ENCODE data around the gene TMEM26.

The TMEM26 gene

DNA sequence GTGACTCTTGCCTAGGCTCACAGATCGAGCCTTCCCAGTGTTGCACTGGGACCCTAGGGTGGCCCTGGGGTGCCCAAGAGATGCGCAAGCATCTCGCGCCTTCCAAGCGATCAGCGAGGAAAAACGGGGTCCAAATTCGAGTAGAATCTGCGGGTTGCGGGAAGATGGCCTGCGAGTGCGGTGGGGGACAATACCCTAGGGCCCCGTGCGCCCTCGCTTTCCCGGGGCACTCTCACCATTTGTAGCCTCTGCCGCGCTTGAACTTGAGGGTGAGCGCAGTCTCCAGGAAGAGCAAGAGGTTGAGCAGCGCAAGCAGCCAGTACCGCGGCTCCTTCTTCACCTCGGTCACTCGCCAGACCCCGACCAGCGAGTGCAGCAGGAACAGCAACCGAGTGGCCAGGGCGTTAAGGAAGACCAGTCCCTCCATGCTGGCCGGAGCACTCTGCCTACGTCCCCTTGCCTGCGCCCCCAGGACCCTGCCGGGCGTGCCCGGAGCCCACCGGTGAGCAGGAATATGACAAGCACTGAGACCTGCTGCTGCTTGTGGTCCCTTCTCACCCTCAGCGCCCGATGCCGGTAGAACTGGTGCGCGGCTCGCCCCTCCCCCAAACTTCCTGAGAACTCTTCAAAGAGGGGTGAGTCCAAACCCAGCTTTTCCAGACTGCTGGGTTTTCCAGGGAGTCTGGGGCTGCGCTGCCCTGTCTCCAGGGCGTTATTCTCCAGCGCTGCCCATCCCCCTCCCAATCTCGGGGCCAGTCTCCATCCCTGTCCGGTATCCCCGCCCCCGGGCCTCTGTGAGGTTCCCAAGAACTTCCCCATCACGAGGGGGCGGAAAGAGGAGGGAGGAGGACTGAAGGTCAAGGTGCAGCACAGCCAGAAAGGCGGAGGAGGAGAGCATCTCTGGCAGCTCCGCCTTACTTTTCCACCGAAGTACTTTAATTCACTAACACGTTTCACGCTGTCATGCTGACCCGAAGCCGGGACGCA lies at the start of gene TMEM26:
TSS of gene TMEM26 (minus strand) at position 727 of the 987 bp plus-strand sequence. CDS start at position 427, 300 bp downstream.
- DNase-seq (ENCODE audit: low read depth in 2 of 2): no peak

DNA sequence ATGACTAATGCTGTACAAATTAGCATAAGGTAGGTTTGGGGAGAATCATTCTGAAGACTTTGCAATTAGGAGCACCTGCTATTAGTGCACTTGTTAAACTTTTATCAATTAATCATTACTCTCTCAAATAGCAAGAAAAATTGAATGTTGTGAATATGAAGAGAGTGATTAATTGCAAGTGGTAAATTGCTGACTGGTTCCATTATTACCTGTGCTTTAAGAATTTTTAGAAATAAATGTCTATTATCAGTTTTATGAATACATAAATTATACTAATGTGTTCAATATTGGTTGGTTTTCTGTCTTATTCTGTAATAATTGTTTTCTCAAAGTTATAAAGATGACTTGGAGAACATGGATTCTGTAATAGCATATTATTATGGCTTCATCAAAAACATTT lies 47.3 kb upstream of the TMEM26 start:
- no peak for DNase-seq (ENCODE audit: low read depth in 2 of 2)

DNA sequence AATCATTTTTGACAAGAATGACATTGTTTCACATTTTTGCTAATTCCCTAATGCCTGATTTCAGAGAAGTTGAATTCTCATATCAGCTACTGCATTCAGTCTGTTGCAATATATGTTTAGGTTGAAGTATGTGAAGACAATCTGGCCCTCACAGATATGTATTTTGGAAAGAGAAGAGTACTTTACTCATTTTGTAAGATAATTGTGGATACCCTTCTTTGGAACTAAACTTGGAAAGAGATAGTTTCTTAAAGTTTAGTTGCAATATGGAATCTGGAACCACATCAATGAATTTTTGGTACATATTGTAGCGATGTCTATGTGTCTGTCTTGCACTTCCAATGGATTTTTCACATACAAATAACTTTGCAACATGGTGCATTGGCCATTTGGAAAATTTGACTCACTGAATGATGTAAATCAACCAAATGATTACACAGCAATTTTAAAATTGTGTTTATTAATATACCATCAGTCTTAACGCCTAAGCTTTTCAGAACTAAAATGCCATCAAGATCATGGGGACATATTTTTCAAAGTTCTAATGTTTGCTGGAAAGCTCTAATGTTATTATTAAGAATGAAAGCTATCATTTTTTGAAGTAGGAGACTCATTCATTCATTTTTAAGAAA lies 39.3 kb upstream of the TMEM26 start:
- no peak for DNase-seq (ENCODE audit: low read depth in 2 of 2)

DNA sequence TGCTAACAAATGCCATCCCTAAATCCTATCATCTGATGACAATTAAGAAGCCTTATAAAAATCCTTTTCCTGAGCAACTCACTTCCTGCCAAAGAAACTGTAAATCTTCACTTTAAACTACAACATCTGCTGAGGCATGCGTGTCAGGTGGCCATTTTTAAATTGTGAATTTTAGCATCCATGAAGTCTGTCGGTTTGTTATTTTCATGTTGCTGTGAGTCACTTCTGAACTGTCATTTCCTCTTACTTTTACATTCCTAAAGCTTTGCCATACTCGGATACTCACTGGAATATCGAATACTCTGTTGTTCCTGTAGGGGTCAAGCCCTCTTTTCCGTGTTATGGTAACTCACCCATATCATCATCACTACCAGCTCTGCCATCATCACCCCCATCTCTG lies 34.3 kb upstream of the TMEM26 start:
- no peak for DNase-seq (ENCODE audit: low read depth in 2 of 2)

DNA sequence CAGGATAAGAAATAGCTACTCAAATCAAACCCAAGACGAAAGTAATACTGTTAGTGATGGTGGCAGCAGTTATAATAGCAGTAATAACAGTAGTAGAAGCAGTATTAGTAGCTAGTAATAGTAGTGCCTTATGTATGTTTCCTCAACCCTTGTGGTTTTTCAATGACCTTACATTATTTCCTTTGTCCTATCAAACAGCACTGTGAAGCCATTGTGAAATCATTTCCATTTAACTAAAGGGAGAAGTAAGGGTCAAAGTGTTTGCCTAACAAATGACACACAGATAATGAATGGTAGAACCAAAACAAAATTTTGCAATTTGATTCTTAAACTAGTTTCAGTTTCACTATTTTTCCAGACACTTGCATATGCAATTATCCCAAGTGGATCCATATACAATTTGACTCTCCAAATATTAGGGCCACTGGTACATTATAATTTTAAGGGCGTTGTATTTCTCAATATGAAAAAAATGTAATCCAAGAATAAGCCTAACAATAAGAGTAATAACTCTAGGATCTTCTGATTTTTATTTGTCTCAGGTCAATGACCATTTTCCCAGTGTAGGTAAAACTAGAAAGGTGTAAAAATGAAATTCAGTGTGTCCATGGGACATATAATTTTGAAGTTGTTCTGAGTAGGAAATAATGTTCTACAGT lies 33.7 kb upstream of the TMEM26 start:
- DNase-seq (ENCODE audit: low read depth in 2 of 2): no peak

DNA sequence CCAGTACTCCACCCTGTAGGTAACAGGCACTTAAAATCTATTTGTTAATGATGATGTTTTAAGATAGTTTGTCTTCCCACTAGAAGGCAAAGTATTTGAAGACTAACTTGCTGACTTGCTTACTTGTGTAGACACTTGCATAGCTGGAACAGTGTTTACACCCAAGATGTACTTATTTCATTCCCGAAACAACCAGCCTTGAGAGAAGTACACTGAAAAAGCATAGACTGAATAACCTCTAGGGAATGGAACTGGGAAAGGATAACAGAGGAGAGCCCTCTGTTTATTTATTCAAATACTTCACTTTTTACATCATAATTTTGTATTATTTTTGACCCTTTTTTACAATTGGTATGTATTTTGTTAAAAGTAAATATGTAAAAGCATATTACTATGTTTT lies 33.1 kb upstream of the TMEM26 start:
- no peak for DNase-seq (ENCODE audit: low read depth in 2 of 2)

DNA sequence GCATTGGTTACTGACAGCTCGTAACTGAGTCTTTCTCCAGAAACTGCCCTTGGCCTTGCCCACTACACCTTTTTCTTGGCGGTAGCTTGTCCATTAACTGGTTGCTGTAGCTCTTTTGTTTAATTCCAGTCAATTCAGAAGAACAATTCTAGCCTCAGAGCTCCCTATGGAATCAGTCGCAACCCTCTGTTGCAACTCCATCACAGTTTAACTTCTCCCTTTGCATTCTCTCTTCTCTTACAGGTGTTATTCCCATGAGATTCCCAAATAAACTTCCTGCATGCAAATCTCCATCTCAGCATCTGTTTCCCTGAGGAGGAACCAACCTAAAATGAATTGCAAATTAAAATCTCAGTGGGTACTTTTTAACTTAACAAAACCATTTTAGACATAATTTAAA lies 28.4 kb upstream of the TMEM26 start:
- DNase-seq (ENCODE audit: low read depth in 2 of 2): no peak

DNA sequence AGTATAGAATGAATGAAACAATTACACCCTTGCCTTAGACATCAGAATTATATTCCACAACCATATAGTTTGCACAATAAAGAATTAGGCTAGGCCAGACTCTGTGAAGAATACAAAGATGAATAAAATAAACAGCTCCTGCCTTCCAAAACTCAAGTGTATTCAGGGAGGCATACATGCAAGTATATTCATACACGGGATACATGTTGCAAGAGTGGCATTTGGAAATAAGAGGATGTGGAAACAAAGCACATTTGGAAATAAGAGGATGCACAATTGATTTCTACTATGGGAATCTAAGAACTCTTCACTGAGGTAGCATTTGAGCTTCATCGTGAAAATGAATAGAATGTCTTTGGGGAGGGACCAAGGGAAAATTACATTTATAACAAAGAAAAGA lies 27.0 kb upstream of the TMEM26 start:
- no peak for DNase-seq (ENCODE audit: low read depth in 2 of 2)

DNA sequence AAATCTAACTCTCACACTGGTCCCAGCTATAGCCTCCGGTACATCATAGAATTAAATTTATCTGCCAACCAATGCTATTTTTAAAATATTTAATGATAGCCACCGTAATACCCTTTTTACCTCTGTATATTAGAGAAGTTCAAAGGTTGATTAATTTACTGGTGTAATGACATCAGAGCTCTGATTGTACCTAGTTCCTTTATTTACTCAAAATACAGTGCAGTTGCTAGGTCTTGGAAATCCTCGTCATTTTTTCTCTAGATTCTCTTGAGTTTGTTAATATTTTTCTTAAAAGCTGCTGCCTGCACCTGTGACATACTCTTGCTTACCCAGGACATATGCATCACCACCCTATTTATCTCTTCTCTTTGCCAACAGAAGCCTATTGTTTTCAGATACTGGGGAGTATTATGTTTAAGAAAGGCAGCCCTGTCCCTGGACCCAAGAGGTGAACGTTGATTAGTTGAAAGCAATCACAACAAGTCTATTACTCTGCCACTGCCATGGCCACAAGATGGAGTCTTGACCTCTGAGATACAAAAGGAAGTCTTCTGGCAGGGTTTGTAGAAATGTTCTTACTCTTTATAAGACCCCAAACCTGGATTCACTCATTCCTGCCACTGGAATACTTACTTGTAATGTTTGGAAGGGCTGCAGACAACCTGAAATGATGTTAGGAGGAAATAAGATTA lies 25.6 kb upstream of the TMEM26 start:
- DNase-seq (ENCODE audit: low read depth in 2 of 2): no peak

DNA sequence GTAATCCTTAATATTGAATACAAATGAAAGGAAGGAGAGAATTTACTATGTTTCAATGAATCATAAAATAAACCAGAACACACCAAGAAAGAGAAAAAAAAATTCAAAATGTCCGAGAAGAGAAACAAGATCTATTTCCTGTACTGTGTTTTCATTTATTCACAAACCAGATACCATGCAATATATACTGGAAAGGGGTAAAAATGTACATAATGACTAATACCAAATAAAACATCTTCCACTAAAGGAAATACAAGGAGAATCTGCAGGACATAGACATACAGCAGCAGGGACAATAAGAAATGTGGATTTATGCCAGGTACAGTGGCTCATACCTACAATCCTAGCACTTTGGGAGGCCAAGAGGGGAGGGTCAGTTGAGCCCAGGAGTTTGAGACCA lies 24.3 kb upstream of the TMEM26 start:
- no peak for DNase-seq (ENCODE audit: low read depth in 2 of 2)

DNA sequence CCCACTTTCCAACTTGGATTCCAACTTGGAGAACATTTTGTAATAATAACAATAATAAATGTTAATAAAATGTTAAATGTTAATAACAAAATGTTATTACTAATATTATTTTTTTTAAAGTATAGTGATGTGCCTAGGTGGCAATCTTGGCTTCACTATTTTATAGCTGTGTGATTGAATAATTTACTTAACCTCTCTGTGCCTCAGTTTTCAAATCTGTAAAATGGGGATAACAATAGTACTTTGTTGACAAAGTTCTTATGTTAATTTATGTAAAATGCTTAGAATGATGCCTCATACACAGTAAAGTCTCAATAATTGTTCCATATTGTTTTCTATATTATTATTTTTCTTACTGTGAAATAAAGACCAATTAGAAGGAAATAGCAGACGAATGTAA lies 23.3 kb upstream of the TMEM26 start:
- DNase-seq (ENCODE audit: low read depth in 2 of 2): no peak

DNA sequence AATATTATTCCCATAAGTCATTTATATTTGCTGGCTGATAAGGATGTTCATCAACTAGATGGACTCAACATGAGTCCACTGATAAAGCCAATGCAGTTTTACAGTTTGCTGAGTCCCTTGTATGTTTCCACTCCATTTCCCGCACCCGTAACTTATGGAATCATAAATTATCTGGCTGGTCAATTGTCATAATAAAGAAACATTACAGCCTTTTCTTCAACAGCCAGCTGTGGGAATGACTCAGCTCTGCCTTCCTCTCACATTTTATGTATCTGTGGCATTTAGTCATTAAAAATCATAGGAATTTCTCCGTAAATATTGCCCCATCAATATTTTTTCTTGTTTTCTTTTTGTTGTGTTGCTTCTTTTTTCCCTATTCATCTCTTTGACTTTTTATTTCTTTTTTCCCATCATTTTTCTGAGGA lies 22.3 kb upstream of the TMEM26 start:
- DNase-seq (ENCODE audit: low read depth in 2 of 2): no peak

DNA sequence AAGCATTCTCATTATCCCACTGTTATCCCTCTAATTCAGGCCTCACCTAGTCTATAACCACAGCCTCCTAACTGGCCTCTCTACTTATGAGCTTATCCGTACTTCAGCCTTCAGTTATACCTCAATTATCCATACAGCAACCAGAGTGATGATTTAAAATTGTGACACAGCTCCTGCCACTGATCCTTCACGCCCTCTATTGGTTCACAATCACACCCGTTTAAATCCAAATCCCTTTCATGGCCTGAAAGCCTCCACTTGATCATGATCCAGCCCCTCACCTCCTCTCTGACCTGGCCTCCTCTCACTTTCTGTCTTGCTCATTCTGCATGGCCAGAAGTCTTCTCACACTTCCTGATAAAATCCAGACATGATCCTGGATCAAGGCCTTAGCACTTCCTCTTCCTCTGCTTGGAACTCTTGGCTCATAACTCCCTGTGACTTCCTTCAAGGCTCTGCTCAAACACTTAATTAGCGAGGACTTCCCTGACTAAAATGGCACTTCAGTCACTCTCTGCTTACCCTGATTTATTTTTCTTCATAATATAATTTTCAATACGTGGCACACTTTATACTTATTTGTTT lies 19.0 kb upstream of the TMEM26 start:
- DNase-seq (ENCODE audit: low read depth in 2 of 2): no peak

DNA sequence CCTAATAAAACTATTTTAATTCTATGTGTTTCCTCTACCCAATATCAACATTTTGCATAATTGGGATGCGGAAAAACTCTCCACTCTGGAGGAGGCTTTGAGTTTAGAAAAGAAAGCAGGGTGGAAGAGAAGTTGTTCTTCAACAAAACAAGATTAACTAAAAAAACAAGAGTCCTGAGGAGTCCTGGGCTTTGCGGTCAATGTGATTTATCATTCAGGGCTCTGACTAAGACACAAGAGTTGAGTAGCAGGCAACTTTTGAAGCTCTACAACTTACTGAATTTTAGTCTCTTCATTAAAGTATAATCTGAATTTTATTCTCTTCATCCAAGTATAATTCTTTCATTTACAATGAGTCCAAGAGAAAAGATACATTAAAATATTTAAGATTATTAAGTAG lies 18.3 kb upstream of the TMEM26 start:
- no peak for DNase-seq (ENCODE audit: low read depth in 2 of 2)

DNA sequence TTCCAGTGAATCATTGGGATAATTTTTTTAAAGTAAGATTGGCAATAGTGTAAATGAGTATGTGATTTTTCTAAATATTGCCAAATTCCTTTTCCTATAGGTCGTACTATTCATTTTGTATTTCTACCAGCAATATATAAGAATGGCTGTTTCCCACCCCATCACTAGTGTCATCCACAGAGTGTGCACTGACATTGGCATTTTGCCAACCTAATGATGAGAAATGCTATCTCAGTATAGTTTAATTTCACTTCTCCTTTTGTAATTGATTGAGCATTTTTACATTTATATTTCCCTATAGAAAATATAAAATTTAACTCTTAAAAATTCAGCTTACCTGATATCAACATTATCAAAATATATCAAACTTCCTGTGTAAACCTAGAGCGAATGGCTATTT lies 17.6 kb upstream of the TMEM26 start:
- no peak for DNase-seq (ENCODE audit: low read depth in 2 of 2)

DNA sequence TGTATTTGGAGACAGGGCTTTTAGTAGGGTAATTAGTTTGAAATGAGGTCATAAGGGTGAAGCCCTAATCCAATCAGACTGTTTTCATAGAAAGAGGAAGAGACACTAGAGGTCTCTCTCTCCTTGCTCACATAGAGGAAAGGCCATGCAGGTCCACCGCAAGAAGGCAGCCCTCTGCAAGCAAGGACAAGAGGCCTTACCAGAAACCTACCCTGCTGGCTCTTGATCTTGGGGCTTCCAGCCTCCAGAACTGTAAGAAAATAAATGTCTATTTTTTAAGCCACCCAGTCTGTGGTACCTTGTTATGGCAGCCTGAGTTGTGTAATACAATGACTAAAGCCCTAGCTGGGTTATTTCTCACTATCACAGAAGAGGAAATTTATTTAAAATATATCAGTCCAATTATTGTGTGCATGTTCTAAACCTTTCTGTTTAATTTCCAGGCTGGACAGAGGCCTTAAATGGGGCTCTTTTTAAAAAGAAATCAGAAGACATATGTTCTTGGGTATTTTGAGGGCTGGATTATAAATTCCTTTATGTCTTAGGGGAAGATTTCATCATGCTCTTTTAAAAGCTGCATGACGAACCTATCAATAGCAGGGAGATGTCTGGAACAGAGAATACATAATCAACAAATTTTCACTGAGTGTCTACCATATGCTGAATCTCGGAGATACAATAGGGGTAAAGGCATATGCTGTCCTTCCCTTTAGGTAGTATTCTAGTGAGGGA lies 12.9 kb upstream of the TMEM26 start:
- no peak for DNase-seq (ENCODE audit: low read depth in 2 of 2)

DNA sequence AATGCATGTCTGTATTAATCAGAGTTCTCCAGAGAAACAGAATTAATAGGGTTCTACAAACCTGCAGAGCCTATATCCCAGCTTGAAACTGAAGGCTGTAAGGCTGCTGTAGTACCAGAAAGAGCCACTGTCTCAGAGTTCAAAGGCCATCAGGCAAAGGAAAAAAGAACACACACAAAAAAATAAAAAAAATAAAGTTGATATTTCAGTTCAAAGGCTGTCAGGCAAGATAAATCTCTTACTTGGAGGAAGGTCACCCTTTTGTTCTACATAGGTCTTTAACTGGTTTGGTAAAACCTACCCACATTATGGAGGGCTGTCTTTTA lies 12.0 kb upstream of the TMEM26 start:
- DNase-seq (ENCODE audit: low read depth in 2 of 2): no peak

DNA sequence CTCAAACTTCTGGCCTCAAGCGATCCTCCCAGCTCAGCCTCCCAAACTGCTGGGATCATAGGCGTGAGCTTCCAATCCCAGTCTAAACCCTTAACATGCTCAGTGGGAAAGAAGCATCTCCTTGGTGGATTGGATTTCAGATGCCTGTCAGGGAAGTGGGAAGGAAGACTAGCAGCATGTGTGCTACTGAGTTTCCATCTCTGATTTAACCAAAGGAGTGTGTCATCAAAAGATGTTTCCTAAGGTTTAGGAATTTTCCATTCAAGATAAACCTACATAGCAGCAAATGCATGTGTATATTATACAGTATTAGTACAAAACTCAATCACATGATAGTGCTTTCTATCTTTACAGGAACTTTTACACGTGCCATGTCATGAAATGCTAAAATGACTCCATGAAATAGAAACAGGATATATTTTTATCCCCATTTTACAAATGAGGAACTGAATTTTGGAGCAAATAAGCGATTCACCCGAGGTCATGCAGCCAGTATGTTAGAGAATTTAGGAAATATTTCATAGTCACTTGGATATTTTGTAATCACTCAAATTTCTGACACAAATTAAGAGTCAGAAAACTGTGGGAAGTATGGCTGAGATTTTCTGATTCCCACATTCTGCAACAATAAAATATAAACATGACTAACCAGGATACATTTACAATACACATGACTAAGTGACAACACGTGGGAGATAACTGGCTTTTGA lies 11.4 kb upstream of the TMEM26 start:
- DNase-seq (ENCODE audit: low read depth in 2 of 2): no peak

DNA sequence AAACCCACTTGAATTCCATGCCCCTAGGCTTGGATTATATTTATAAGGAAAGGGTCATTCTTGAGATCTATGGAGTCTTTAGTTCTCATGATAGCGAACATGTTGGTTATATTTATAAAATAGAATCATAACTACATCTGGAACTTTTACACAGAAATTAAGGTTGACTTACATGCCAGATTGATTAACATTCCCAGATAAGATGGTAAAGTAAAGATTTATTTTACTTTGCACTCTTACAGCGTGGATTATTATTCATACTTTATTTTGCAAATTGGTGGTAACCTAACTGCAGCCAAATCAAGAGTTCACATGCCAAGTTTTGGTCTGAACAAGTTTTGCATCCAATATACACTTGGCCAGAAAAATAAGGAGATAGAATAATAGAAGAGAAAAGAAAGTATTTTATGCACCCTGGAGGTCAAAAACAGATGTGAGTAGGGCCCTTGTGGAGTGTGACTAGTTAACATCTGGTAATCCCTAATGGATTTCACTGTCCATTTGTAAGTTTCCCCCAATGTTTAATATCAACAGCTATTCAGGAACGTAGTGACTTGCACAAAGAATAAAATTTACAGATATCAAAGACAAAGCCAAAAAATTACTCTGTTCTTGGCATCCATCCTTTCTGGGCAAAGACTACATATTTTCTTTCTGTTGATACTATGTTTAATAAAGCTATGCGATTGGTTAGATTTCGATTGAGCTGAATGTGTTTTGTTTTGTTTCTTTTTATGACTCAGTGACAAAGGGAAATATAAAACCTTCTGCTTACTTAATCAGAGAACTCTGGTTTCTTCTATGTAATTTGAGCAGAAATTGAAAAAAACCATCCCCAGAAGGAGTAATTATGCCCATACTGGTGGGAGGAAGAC lies 10.1 kb upstream of the TMEM26 start:
- DNase-seq (ENCODE audit: low read depth in 2 of 2): no peak

All from stimulated activated CD8-positive, alpha-beta memory T cell treated with anti-CD3 and anti-CD28 coated beads, Interleukin-15, amount 100 ng/mL, for 4 hours (primary cell).